HepG2 (cell line): ENCODE results near the gene TMEM151A. TPM values are rescaled to one million over a fixed set of nuclear protein-coding genes. Genes with fewer than 3 reads are reported as not detected.
A peak's percentile ranks its signal among the peaks of the same experiment; 100 is the strongest.

ENCODE experiments used
- AHR ChIP-seq: IDR thresholded peaks from 2 replicates; pipeline ENCODE4 v1.6.1; 2018; ENCODE audit warnings: missing genetic modification reagents, missing compliant biosample characterization
- CBX2 ChIP-seq, 2 experiments: fragments of 200-600 bp in 1 of 2; sonication (generic); formaldehyde crosslinking in 1 of 2; IDR thresholded peaks; 2 replicates each; pipeline versions ENCODE4 v1.7.0 to v1.8.1; 2018 to 2022; ENCODE audit warnings: low read depth in 2 of 2, low read length in 1 of 2, mild to moderate bottlenecking in 1 of 2, missing genetic modification reagents in 1 of 2
- CC2D1A ChIP-seq: sonication (generic); formaldehyde crosslinking; IDR thresholded peaks from 2 replicates; pipeline ENCODE4 v1.8.1; 2023; ENCODE audit warnings: mild to moderate bottlenecking, missing genetic modification reagents
- KDM5B ChIP-seq: sonication (generic); formaldehyde crosslinking; IDR thresholded peaks from 2 replicates; pipeline ENCODE4 v1.4.0; 2020; ENCODE audit warnings: missing genetic modification reagents, mild to moderate bottlenecking, borderline replicate concordance
- KLF11 ChIP-seq: IDR thresholded peaks from 2 replicates; pipeline ENCODE4 v1.6.1; 2016; ENCODE audit warnings: missing compliant biosample characterization
- MEIS1 ChIP-seq: sonication (generic); formaldehyde crosslinking; IDR thresholded peaks from 2 replicates; pipeline ENCODE4 v1.9.0; 2021; ENCODE audit warnings: mild to moderate bottlenecking, missing genetic modification reagents, moderate library complexity, borderline replicate concordance
- MTERF4 ChIP-seq: sonication (generic); formaldehyde crosslinking; IDR thresholded peaks from 2 replicates; pipeline ENCODE4 v1.8.0; 2023; ENCODE audit warnings: mild to moderate bottlenecking, missing genetic modification reagents
- PRDM4 ChIP-seq: sonication (generic); formaldehyde crosslinking; IDR thresholded peaks from 2 replicates; pipeline ENCODE4 v1.9.0; 2021; ENCODE audit warnings: missing genetic modification reagents, borderline replicate concordance
- TAF15 ChIP-seq: fragments of 200-400 bp; formaldehyde crosslinking; IDR thresholded peaks from one replicate; pipeline ENCODE4 v1.6.1; 2018; ENCODE audit warnings: mild to moderate bottlenecking, low read depth, low read length; ENCODE audit not compliant: poor library complexity, severe bottlenecking
- TBX3 ChIP-seq: fragments of 450-650 bp; IDR thresholded peaks from 2 replicates; pipeline ENCODE4 v1.6.1; 2017; ENCODE audit warnings: antibody characterized with exemption, mild to moderate bottlenecking, inconsistent platforms, borderline replicate concordance
- ZBED4 ChIP-seq: sonication (generic); formaldehyde crosslinking; IDR thresholded peaks from 2 replicates; pipeline ENCODE4 v1.4.0; 2020; ENCODE audit warnings: missing genetic modification reagents, borderline replicate concordance
- ZC3H4 ChIP-seq: sonication (generic); formaldehyde crosslinking; IDR thresholded peaks from 2 replicates; pipeline ENCODE4 v1.4.0; 2020; ENCODE audit warnings: missing genetic modification reagents, borderline replicate concordance
- ZHX1 ChIP-seq: sonication (generic); formaldehyde crosslinking; IDR thresholded peaks from 2 replicates; pipeline ENCODE4 v1.8.1; 2022; ENCODE audit warnings: low read depth, mild to moderate bottlenecking, missing genetic modification reagents
- ZNF430 ChIP-seq: sonication (generic); formaldehyde crosslinking; IDR thresholded peaks from 2 replicates; pipeline ENCODE4 v1.9.0; 2021; ENCODE audit warnings: mild to moderate bottlenecking, missing genetic modification reagents
- ZNF510 ChIP-seq: sonication (generic); formaldehyde crosslinking; IDR thresholded peaks from 2 replicates; pipeline ENCODE4 v1.4.0; 2020; ENCODE audit warnings: low read depth, mild to moderate bottlenecking, missing genetic modification reagents
- ZNF772 ChIP-seq: sonication (generic); formaldehyde crosslinking; IDR thresholded peaks from 2 replicates; pipeline ENCODE4 v1.5.0; 2020; ENCODE audit warnings: mild to moderate bottlenecking, missing genetic modification reagents
- ZNF891 ChIP-seq: sonication (generic); formaldehyde crosslinking; IDR thresholded peaks from 2 replicates; pipeline ENCODE4 v1.5.0; 2020; ENCODE audit warnings: mild to moderate bottlenecking, missing genetic modification reagents
- polyA plus RNA-seq, 8 experiments: library from polyadenylated mRNA; depleted of rRNA in 3 of 8; stranded (reverse) in 7 of 8; unstranded in 1 of 8; fragments of >200 nt; fragmentation: Illumina TruSeq in 4 of 8; extraction: Trizol in 4 of 8; gene quantifications; 2 replicates each; pipeline versions ENCODE4 v1.2.1 to v1.2.3, GENCODE V29; 2011 to 2016; ENCODE audit warnings: low read depth in 4 of 8, missing spikeins in 1 of 8, mixed read lengths in 1 of 8; ENCODE audit not compliant: insufficient read depth in 1 of 8
- total RNA-seq, 5 experiments: library from RNA; depleted of rRNA; stranded (reverse); fragments of >200 nt; fragmentation: Illumina TruSeq; extraction: Trizol; gene quantifications; 2 replicates each; pipeline ENCODE4 v1.2.3, GENCODE V29; 2016; ENCODE audit warnings: low read depth in 1 of 5

The TMEM151A gene
- total and polyA plus RNA-seq, 2 of the 13 experiments (the other 11 are each of a cell fraction or from before 2014, with no cell fraction given), result 0.18 to 0.33 TPM

- TF ChIP-seq TBX3 (no peak), AHR (CRISPR knock-in tag) (peak; percentile 59; the same call in 1 of the 2 replicates), ZC3H4 (peak; percentile 77; the same call in 1 of the 2 replicates), PRDM4 (peak; percentile 49; the same call in 1 of the 2 replicates), CBX2 (IDR thresholded peaks at IDR 0.05; ENCODE audit: low read depth, low read length) (no peak), CBX2 (CRISPR knock-in tag; IDR thresholded peaks at IDR 0.05; ENCODE audit: low read depth) (peak; percentile 65; the same call in 1 of the 2 replicates), KLF11 (CRISPR knock-in tag) (no peak), CC2D1A (CRISPR knock-in tag) (no peak), MEIS1 (CRISPR knock-in tag) (no peak; the same call in 1 of the 2 replicates), ZNF430 (CRISPR knock-in tag) (peak; percentile 89), ZHX1 (peak; percentile 5; the same call in 1 of the 2 replicates), ZBED4 (CRISPR knock-in tag) (0 out of 2 replicates have a peak, but pooled peaks have one; percentile 1), ZNF772 (CRISPR knock-in tag) (peak; percentile 88), ZNF510 (CRISPR knock-in tag) (peak; percentile 68; the same call in 1 of the 2 replicates), KDM5B (peak; percentile 71; the same call in 1 of the 2 replicates), ZNF891 (no peak), MTERF4 (peak; percentile 91; the same call in 1 of the 2 replicates), TAF15 (no peak)
Observed at GRCh38 chr11:66289548-66290329, 2.0 kb upstream of the TMEM151A start (continued).
